NCI-H2029 treated with DMSO at 0.1 percent for 48 hours (cell line): ENCODE results near the gene TMEM154.
"Not testable (repeated sequence)": the region's sequence is repeated elsewhere in the genome, so short reads cannot be mapped to it uniquely, and the experiment has no call there.

Source experiments
- DNase-seq: peaks from one replicate; lab custom pipeline; 2025; lab: John Stamatoyannopoulos, UW

The TMEM154 gene

GRCh38 chr4:152667781-152668180, 12.0 kb downstream of the TMEM154 start:
- DNase-seq, result no peak

GRCh38 chr4:152666946-152667345, 12.9 kb downstream of the TMEM154 start:
- DNase-seq, result no peak

- no peak for DNase-seq
Observed at GRCh38 chr4:152665691-152666395, 14.0 kb downstream of the TMEM154 start.

- DNase-seq, result not testable (repeated sequence)
Observed at GRCh38 chr4:152664067-152664378, 15.8 kb downstream of the TMEM154 start.

GRCh38 chr4:152663203-152664066, 16.4 kb downstream of the TMEM154 start:
- DNase-seq, result no peak

GRCh38 chr4:152661649-152662048, 18.1 kb downstream of the TMEM154 start:
- no peak for DNase-seq

- DNase-seq, result no peak
Observed at GRCh38 chr4:152660526-152660925, 19.3 kb downstream of the TMEM154 start.

- no peak for DNase-seq
Observed at GRCh38 chr4:152659806-152660205, 20.0 kb downstream of the TMEM154 start.

GRCh38 chr4:152657657-152658056, 22.1 kb downstream of the TMEM154 start:
- no peak for DNase-seq

GRCh38 chr4:152655272-152656129, 24.3 kb downstream of the TMEM154 start:
- no peak for DNase-seq

GRCh38 chr4:152652102-152652501, 27.7 kb downstream of the TMEM154 start:
- DNase-seq, result no peak

GRCh38 chr4:152651473-152652060, 28.2 kb downstream of the TMEM154 start:
- no peak for DNase-seq

- DNase-seq, result no peak
Observed at GRCh38 chr4:152646221-152646620, 33.6 kb downstream of the TMEM154 start.

- no peak for DNase-seq
Observed at GRCh38 chr4:152644130-152644529, 35.7 kb downstream of the TMEM154 start.

GRCh38 chr4:152643153-152644035, 36.4 kb downstream of the TMEM154 start:
- DNase-seq, result no peak

- peak; percentile 63 for DNase-seq
Observed at GRCh38 chr4:152640058-152640921, 39.5 kb downstream of the TMEM154 start.

GRCh38 chr4:152635851-152636250, 43.9 kb downstream of the TMEM154 start:
- no peak for DNase-seq

- no peak for DNase-seq
Observed at GRCh38 chr4:152634110-152634760, 45.6 kb downstream of the TMEM154 start.

- no peak for DNase-seq
Observed at GRCh38 chr4:152633118-152633517, 46.7 kb downstream of the TMEM154 start.

GRCh38 chr4:152630324-152630723, 49.5 kb downstream of the TMEM154 start:
- no peak for DNase-seq
